GM18517 (cell line): ENCODE data around the gene NUDT13.
A peak's percentile ranks its signal among the peaks of the same experiment; 100 is the strongest.

Experiments
- ATAC-seq: cut with Tn5 transposase; IDR thresholded peaks from one replicate; pipeline ENCODE4 v1.9.1; 2021; ENCODE audit warnings: mild to moderate bottlenecking, moderate library complexity; ENCODE audit not compliant: unreplicated experiment

The NUDT13 gene

GRCh38 chr10:73161079-73161478, 50.8 kb downstream of the NUDT13 start:
- no peak for ATAC-seq

- ATAC-seq, result no peak
These were observed 51.4 kb downstream of the NUDT13 start for GRCh38 chr10:73161662-73162061.

GRCh38 chr10:73163096-73163495, 52.8 kb downstream of the NUDT13 start:
- no peak for ATAC-seq

- ATAC-seq, result no peak
These were observed 56.7 kb downstream of the NUDT13 start for GRCh38 chr10:73166972-73167371.

GRCh38 chr10:73167458-73167782, 57.2 kb downstream of the NUDT13 start:
- no peak for ATAC-seq

GRCh38 chr10:73167783-73168464, 57.7 kb downstream of the NUDT13 start, which contains the start of the genes ECD and FAM149B1:
TSS of gene ECD (minus strand) at chr10:73168008. CDS start at chr10:73163937, 4,071 bp downstream.
TSS of gene FAM149B1 (plus strand) at chr10:73168119. CDS start at chr10:73168340, 221 bp downstream.
- peak; percentile 77 for ATAC-seq

GRCh38 chr10:73168465-73168803, 58.2 kb downstream of the NUDT13 start:
- peak; percentile 30 for ATAC-seq

- ATAC-seq, result no peak
These were observed 59.1 kb downstream of the NUDT13 start for GRCh38 chr10:73169320-73169719.

- no peak for ATAC-seq
These were observed 62.6 kb downstream of the NUDT13 start for GRCh38 chr10:73172867-73173266.

GRCh38 chr10:73174148-73174925, 64.1 kb downstream of the NUDT13 start:
- ATAC-seq, result no peak
